HEK293 (cell line): Measurements from ENCODE around the gene GLRX5.

Experiments used
- ZFP41 ChIP-seq: fragments of 450-650 bp; formaldehyde crosslinking; IDR thresholded peaks from 2 replicates; pipeline ENCODE4 v1.5.1; 2016; ENCODE audit warnings: missing biosample characterization, missing genetic modification characterization, borderline replicate concordance
- ZNF114 ChIP-seq: fragments of 450-650 bp; formaldehyde crosslinking; IDR thresholded peaks from 2 replicates; pipeline ENCODE4 v1.5.0; 2017; ENCODE audit warnings: missing biosample characterization, missing genetic modification characterization
- ZNF501 ChIP-seq: fragments of 450-650 bp; formaldehyde crosslinking; IDR thresholded peaks from 2 replicates; pipeline ENCODE4 v1.5.1; 2016; ENCODE audit warnings: missing biosample characterization, missing genetic modification characterization
- ZNF561 ChIP-seq: fragments of 450-650 bp; IDR thresholded peaks from 2 replicates; pipeline ENCODE4 v1.5.1; 2018; ENCODE audit warnings: missing biosample characterization, missing genetic modification characterization, borderline replicate concordance
- ZNF660 ChIP-seq: fragments of 450-650 bp; IDR thresholded peaks from 2 replicates; pipeline ENCODE4 v1.5.1; 2018; ENCODE audit warnings: missing biosample characterization, mild to moderate bottlenecking, missing genetic modification characterization
- ZNF777 ChIP-seq: fragments of 450-650 bp; formaldehyde crosslinking; IDR thresholded peaks from 2 replicates; pipeline ENCODE4 v1.5.1; 2017; ENCODE audit warnings: missing biosample characterization, missing genetic modification characterization, borderline replicate concordance
- TF ChIP-seq, protein P1 (sequence below): fragments of 450-650 bp; formaldehyde crosslinking; IDR thresholded peaks from 2 replicates; pipeline ENCODE4 v1.5.1; 2016; ENCODE audit warnings: missing biosample characterization, missing genetic modification characterization
- TF ChIP-seq, protein P2 (sequence below): fragments of 450-650 bp; formaldehyde crosslinking; IDR thresholded peaks from 2 replicates; pipeline ENCODE4 v1.5.1; 2016; ENCODE audit warnings: missing biosample characterization, missing genetic modification characterization

DNA sequence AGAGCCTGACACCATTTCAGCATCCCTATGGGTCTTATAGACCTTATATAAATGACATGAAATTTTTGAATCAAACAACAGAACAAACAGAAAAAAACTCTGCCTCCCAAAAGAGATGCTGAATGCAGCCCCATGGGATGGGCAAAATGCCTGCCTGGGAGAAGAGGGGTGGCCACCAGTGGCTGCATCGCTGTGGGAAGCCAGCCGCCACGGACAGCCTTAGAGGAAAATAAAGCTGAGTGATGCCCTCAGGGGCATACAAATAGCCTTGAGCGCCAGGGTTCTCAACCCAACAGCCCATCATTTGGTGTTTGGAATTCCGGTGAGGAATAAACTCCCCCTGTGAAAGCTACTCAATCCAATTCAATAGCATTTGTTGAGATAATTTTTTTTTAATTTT, 41.3 kb upstream of the GLRX5 start:
- no peak for TF ChIP-seq ZFP41
- no peak for TF ChIP-seq ZNF561 (tag by site-specific recombination)
- TF ChIP-seq, protein P1, sequence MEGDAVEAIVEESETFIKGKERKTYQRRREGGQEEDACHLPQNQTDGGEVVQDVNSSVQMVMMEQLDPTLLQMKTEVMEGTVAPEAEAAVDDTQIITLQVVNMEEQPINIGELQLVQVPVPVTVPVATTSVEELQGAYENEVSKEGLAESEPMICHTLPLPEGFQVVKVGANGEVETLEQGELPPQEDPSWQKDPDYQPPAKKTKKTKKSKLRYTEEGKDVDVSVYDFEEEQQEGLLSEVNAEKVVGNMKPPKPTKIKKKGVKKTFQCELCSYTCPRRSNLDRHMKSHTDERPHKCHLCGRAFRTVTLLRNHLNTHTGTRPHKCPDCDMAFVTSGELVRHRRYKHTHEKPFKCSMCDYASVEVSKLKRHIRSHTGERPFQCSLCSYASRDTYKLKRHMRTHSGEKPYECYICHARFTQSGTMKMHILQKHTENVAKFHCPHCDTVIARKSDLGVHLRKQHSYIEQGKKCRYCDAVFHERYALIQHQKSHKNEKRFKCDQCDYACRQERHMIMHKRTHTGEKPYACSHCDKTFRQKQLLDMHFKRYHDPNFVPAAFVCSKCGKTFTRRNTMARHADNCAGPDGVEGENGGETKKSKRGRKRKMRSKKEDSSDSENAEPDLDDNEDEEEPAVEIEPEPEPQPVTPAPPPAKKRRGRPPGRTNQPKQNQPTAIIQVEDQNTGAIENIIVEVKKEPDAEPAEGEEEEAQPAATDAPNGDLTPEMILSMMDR: no peak
- no peak for TF ChIP-seq ZNF501 (tag by site-specific recombination)
- no peak for TF ChIP-seq ZNF660
- no peak for TF ChIP-seq ZNF114 (tag by site-specific recombination)
- TF ChIP-seq, protein P2, sequence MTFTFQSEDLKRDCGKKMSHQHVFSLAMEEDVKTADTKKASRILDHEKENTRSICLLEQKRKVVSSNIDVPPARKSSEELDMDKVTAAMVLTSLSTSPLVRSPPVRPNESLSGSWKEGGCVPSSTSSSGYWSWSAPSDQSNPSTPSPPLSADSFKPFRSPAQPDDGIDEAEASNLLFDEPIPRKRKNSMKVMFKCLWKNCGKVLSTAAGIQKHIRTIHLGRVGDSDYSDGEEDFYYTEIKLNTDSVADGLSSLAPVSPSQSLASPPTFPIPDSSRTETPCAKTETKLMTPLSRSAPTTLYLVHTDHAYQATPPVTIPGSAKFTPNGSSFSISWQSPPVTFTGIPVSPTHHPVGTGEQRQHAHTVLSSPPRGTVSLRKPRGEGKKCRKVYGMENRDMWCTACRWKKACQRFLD (tag by site-specific recombination): no peak
- TF ChIP-seq ZNF777: no peak
